NCI-H345 treated with DMSO at 0.1 percent for 48 hours (cell line): ENCODE data around the gene SNX27.
"Not testable (repeated sequence)": the region's sequence is repeated elsewhere in the genome, so short reads cannot be mapped to it uniquely, and the experiment has no call there.

Experiments
- DNase-seq: peaks from one replicate; lab custom pipeline; 2025; ENCODE audit not compliant: unreplicated experiment; lab: John Stamatoyannopoulos, UW

SNX27 gene

DNA sequence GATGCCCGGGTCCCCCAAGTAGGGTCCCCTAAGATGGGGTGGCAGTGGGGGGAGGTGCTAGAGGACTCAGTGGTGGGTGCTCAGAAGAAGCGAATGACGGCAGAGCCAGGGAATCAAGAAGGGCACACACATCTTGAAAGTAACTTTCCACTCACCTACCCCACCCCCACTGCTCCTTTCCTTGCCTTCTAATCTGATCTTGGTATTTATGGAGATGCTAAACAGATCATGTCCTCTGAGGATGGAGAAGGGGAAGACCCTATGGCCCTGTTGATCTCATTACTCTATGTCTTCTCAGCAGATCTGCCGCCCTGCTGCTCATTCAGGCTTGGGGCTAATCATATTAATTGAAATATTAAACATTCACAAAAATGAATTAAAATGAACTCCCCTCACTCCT lies 106.8 kb downstream of the SNX27 start:
- no peak for DNase-seq

DNA sequence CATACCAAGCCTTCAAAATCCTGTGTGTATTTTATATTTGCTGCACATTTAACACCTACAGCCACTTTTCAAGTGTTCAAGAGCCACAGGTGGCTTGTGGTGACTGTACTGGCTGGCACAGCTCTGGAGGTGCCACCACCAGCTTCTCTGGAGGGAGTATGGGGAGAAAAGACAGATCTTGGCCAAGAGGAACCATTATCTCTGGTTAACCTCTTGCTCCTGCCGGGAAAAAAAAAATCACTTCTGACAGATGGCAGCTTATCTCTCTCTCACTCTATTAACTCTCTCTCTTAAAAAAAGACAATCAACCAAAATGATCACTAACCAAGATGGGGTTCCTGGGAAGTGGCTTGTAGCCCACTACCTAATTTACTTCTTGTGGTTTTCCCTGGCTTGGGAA lies 108.3 kb downstream of the SNX27 start:
- DNase-seq = no peak

DNA sequence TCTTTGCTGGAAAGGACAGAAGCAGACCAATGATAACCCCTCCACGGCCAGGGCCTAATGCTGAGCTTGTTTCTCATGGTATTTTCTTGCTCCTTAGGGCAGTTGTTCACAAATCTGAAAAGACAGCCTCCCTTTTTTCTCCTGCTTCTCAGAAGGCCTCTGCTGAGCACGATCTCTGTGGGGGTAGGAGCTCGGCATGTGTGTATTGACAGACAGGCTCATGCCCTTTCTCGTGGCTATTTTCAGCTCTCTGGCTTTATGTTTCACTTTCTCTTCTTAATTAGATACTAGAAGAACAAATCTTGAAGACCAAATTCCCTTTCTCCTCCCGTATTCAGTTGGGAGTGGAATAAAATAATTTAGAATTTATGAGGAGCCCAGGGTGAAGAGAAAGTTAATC lies 108.7 kb downstream of the SNX27 start:
- no peak for DNase-seq

DNA sequence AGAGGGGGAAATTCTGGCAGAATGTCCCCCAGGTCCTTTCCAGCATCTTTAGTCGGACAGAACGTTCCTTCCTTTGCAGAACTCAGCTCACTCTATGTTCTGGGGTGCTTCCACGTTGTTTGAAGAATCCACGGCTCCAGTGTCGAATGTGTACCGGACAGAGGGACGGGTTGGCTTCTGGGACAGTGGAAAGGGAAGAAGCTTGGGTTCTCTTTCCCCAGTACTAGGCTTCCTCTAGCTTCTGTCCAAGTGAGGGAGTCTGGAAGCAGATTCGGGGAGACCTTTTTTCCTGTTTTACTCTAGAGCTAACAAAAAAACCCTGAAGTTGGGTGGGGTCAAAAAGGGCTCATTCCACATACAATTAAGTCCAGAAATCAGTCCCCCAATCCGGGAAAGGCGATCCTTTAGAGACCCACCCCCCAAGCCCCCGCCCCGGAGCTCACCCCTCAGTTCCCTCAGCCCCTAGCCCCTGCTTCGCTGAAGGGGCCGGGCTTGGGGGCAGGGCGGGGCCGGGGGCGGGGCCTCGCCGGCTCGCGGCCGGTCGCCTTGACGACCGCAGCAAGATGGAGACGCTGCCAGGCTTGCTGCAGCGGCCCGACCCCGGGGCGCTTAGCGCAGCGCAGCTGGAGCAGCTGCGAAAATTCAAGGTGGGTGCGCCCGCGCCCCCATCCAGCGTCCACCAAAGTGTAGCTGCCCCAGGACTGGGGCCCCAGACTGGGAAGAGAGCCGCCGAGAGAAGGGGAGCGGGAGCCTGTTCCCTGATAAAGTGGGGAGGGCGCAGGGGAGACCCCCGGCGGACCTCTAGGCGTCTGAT lies 109.3 kb downstream of the SNX27 start, which contains the start of gene RIIAD1:
Gene RIIAD1, plus strand, starts transcription at position 549 of the 814 bp plus-strand sequence. Its CDS starts 15 bp downstream, at position 564.
- no peak for DNase-seq

DNA sequence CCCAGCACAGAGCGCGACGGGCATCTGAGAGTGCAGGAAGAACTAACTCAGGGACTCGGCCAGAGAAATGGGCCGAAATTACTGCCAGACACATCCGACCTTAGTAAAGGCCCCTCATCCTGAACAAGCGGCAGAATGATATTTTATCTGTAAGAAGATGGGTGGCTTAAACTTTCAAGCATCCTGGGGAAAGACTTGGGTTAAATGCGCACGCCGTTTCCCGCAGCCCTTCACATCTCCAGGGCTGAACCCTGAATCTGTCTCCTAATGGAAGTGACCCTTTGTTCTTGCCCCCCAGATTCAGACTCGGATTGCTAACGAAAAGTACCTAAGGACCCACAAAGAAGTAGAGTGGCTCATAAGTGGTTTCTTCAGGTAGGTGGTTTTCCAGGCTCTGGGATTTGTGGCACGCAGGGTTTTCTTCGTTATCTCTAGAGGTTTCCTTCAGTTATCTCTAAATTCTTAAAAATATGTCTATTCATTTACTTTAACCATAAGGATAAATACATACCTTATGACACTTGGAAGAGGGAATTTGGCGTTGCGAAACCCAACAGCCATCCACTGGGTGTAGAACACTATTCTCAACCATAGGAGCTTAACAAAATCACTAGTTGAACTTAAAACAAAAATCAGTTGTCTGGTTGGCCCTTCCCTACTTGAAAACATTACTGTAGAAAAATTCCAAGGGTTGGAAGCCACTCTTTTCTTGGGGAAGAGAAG lies 110.1 kb downstream of the SNX27 start:
- no peak for DNase-seq

DNA sequence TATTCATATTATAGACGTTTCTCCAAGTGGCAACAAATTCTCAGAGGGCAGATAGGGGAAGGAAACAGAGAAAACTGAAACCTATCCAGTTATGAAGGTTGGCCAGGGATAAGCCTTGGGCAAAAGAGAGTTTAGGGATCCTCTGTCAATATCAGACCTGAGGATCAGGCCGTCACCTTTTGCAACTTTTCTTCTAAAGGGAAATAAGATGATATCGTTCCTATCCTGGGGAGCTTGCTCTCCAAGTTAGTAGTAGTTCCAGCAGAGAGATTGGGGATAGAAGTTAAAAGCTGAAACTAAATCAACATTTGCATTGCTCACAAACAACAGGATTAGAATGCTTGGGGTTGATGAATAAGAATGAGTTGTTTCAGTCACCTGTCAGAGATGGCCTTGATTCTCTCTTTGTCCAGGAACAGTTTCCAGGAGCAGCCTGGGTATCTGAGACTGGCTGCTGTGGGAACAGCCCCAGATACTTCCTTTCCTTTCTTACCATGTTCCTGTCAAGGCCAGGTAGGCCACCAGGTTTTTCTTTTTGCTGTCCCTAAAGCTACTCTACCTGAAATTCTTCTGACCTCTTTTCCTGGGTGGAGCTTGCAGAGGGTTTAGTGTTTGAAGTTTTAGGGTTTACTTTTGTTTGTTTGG lies 112.0 kb downstream of the SNX27 start:
- no peak for DNase-seq

DNA sequence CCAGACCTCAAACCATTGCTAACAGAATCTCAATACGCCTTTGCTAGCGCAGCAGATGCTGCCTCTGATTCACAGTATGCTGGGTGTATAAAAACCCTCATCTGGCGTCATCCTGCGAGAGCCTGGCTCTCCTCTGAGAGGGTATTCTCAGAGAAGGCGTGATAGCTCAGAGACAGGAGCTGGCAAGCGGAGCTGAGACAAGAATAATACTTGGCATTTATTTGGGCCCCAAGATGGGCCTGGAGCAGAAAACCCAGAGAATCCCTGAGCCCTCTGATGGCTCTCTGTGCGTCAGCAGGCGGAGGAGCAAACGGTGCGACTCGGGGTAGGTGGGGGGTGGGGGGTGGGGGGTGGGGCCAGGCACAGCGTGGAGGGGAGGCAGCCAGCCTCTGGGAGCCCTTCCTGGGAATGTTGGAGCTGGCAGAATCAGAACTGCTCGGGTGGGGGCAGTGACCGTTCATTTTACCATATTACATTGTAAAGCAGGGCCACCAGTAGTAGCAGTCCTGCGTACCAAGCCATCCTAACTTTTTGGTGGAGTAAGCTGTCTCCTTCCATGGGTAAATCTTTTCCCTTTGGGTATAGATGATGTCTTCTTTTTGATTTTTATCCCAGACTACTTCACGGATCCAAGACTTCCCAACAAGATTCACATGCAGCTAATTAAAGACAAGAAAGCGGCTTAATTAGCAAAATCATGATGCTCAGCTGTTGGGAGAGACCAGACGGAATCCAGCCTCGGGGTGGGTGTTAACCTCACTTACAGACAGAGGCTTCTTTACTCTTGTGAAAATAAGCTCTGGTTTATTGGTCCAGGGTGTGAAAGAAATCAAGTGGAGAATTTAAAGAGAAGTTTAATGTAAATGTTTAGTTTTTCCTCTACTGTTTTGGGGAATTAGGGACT lies 116.6 kb downstream of the SNX27 start:
- DNase-seq = no peak

DNA sequence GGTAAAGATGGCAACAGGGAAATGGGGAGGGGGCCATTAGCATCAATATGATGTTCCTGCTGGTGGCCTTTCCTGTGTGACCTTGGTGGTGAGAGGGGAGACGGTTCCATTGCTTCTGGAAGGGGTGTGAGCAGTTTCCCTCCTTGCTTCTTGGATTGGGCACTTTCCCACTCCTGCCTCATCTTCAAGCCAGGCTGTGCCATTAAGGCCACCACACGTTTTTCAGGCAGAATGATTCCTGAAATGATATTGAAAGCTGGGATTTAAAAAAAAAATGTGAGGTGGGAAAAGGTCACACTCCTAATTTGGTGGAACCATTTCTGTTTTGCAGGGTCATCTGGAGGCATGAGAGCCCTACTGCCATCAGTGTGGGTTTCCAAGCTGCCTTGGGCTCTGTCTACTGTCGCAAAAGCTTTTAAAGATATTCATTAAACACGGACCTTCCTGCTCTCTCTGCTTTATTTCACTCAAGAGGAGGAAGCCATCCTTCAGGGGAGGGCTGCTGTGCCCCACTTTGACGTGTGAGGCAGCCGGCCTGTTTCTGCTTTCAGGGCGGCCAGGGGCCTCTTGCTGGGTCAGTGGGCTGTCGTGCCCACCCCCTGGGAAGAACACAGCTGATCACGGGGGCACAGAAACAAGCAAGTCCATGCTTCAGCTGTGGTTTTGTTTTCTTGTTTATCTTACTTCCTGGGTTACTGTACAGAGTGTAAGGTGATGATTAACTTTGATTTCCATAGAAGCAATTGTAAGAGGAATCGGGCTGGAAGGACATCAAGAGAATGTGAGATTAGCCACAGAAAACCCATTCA lies 117.5 kb downstream of the SNX27 start:
- DNase-seq = no peak

DNA sequence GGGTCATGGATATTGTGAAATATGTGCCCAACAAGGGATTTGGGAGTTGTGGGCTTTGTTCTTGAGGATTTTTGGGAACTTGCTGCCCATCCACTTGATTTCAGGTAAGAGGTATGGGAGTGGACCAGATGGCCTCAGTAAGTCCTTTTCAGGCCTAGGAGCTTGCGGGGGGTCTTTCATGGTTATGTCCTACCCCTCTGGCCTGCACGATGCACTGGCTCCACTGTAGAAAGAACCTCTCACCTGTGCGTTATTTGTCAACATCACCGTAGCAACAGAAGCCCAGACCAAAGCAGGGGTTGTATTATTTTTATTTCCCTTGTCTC lies 118.1 kb downstream of the SNX27 start:
- no peak for DNase-seq

DNA sequence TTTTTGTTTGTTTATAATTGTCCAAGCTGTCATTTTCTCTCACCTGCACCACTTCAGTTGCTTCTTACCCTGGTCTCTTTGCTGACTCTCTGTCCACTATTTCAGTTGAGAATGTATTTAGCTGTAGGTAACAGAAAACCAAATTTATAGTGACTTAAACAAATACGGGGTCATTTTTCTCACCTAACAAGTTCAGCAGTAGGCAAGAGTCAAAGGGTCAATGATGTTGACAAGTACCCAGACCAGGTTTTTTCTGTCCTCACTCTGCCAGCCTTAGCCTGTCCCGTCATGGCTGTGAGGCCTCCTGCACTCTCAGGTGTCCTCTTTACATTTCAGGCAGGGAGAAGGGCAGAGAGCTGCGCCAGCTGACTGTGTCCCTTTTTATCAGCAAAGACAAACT lies 121.3 kb downstream of the SNX27 start:
- DNase-seq = no peak

DNA sequence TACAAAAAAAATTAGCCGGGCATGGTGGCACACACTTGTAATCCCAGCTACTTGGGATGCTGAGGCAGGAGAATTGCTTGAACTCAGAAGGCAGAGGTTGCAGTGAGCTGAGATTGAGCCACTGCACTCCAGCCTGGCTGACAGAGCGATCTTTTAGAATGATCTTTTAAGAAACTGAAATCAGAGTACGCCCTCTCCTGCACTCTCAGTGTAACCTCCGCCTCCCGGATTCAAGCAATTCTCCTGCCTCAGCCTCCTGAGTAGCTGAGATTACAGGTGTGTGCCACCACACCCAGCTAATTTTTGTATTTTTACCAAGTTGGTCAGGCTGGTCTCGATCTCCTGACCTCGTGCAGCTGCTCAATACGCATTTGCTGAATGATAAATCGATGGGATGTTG lies 122.1 kb downstream of the SNX27 start:
- DNase-seq = not testable (repeated sequence)

DNA sequence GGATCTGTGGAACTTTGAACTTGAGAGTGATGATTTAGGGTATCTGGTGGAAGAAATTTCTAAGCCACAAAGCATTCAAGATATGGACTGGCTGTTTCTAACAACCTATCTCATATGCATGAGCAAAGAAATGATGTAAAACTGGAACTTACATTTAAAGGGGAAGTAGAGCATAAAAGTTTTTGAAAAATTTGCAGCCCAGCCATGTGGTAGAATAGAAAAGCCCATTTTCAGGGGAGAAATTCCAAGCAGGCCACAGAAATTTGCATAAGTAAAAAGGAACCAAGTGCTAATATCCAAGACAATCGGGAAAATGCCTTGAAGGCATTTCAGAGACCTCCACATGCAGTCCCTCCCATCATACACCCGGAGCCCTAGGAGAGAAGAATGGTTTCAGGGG lies 125.2 kb downstream of the SNX27 start:
- DNase-seq = no peak

DNA sequence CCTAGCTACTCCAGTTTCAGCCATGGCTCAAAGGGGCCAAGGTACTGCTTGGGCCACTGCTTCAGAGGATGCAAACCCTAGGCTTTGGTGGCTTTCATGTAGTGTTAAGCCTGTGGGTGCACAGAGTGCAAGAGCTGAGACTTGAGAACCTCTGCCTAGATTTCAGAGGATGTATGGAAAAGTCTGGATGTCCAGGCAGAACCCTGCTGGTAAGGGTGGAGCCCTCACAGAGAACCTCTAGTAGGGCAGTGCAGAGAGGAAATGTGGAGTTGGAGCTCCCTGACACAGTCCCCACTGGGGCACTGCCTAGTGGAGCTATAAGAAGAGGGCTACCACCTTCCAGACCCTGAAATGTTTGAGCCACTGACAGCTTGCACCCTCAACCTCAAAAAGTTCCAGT lies 125.6 kb downstream of the SNX27 start:
- DNase-seq = no peak

DNA sequence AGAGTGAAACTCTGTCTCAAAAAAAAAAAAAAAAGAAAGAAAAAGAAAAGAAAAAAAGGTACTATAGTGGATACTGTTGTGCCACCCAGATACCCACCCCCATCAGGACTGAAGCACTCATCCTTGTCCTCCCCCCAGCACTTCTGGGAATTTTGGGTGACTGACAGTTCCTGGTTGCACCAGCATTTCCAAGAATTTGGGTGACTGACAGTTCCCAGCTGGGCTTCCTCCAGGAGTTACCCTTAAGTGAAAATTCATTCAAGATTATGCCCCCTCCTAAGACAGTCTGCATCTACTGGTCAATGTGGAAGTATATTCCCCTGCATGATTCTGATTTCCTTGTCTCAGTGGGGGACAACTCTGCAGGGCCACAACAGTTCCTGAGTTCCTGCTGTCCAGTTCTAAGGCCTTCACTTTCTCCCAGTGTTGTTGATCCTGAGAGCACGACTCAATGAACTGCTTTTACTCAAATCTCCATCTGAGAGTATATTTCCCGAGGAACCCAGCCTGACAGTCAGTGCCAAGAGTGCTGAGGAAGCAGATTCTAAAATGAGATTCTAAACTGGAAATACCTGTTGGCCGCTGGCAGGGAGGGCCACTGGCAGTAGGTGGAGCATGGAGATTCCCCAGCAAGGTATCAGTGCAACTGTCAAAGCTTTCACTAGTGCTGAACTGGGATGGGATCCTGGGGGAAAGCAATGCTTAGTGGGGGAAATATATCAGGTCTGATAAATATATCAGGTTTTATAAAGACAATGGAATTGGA lies 127.9 kb downstream of the SNX27 start:
- no peak for DNase-seq

DNA sequence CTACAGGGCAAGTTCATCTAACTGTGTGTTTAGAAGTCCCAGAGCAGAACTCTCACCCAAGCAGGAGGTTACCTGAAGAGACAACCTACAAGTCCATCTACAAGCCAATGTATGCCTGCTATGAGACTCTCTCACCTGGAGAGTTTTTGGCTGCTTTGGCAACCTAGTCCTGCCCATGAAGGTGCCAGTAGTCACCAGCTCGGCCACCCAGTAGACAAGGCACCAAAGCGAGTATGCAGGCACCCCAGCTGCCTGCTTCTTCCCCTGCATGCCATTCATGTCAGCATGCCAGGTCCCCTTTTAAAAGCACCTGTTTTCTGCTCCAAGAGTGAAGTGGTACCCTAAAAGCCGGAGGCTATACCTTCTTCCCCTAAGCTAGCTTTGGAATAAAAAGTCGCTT lies 129.7 kb downstream of the SNX27 start:
- DNase-seq = no peak
